ENCODE data around the gene ATOX1.

ATOX1 gene

GRCh38 chr5:151743530-151743929 lies 14.9 kb downstream of the ATOX1 start:
- H3K9me3 ChIP-seq (ENCODE audit: control insufficient read depth, insufficient read depth, low read length), result no peaks in the 10 kb centered on the region
- H3K27ac ChIP-seq (ENCODE audit: low read depth, low read length), result no peak overlapping the region
- peaks cover 3% of the 10 kb centered on the region; the same call in 1 of the 2 replicates for H3F3A ChIP-seq (ENCODE audit: control insufficient read depth, insufficient read depth)
- H3K4me1 ChIP-seq (ENCODE audit: control insufficient read depth, low read length), result no peaks in the 10 kb centered on the region
- no peak overlapping the region for H3K4me2 ChIP-seq (ENCODE audit: low read length)
- H3K4me3 ChIP-seq (ENCODE audit: low read length), result no peak overlapping the region
- TF ChIP-seq CTCF (IDR thresholded peaks at IDR 0.05; ENCODE audit: low read depth, low read length, poor library complexity, severe bottlenecking) (no peak), EZH2phosphoT487 (IDR thresholded peaks at IDR 0.05; ENCODE audit: borderline replicate concordance, low read length) (no peak)
- no peaks in the 10 kb centered on the region for H3K9me2 ChIP-seq (replicated peaks; ENCODE audit: control insufficient read depth, low read length)
- H3K79me2 ChIP-seq (ENCODE audit: control insufficient read depth, low read length), result peaks cover 3% of the 10 kb centered on the region; the same call in 1 of the 2 replicates
- no peaks in the 10 kb centered on the region for H3K27me3 ChIP-seq (ENCODE audit: control insufficient read depth, low read length)
- H3K36me3 ChIP-seq (ENCODE audit: control insufficient read depth, low read length), result peaks cover 42% of the 10 kb centered on the region
- H4K20me1 ChIP-seq (ENCODE audit: control insufficient read depth, insufficient read depth, low read depth, low read length), result no peaks in the 10 kb centered on the region

GRCh38 chr5:151742870-151743294 lies 15.5 kb downstream of the ATOX1 start:
- Histone ChIP-seq H3K27ac (ENCODE audit: low read depth, low read length) (no peak overlapping the region), H3K4me3 (ENCODE audit: low read length) (no peak overlapping the region), H3K79me2 (ENCODE audit: control insufficient read depth, low read length) (no peaks in the 10 kb centered on the region), H3K27me3 (ENCODE audit: control insufficient read depth, low read length) (no peaks in the 10 kb centered on the region), H4K20me1 (ENCODE audit: control insufficient read depth, insufficient read depth, low read depth, low read length) (no peaks in the 10 kb centered on the region), H3K9me2 (replicated peaks; ENCODE audit: control insufficient read depth, low read length) (no peaks in the 10 kb centered on the region), H3K9me3 (ENCODE audit: control insufficient read depth, insufficient read depth, low read length) (no peaks in the 10 kb centered on the region), H3K36me3 (ENCODE audit: control insufficient read depth, low read length) (peaks cover 39% of the 10 kb centered on the region), H3K4me1 (ENCODE audit: control insufficient read depth, low read length) (no peaks in the 10 kb centered on the region), H3K4me2 (ENCODE audit: low read length) (no peak overlapping the region), H3F3A (ENCODE audit: control insufficient read depth, insufficient read depth) (peaks cover 3% of the 10 kb centered on the region; the same call in 1 of the 2 replicates)
- no peak for TF ChIP-seq EZH2phosphoT487 (IDR thresholded peaks at IDR 0.05; ENCODE audit: borderline replicate concordance, low read length)
- TF ChIP-seq CTCF (IDR thresholded peaks at IDR 0.05; ENCODE audit: low read depth, low read length, poor library complexity, severe bottlenecking), result peak; percentile 68

GRCh38 chr5:151741678-151742423 lies 16.6 kb downstream of the ATOX1 start:
- Histone ChIP-seq H3K79me2 (ENCODE audit: control insufficient read depth, low read length) (no peaks in the 10 kb centered on the region), H3K9me2 (replicated peaks; ENCODE audit: control insufficient read depth, low read length) (no peaks in the 10 kb centered on the region), H3K27me3 (ENCODE audit: control insufficient read depth, low read length) (no peaks in the 10 kb centered on the region), H3K36me3 (ENCODE audit: control insufficient read depth, low read length) (peaks cover 39% of the 10 kb centered on the region), H3K4me2 (ENCODE audit: low read length) (no peak overlapping the region), H3K4me1 (ENCODE audit: control insufficient read depth, low read length) (no peaks in the 10 kb centered on the region), H4K20me1 (ENCODE audit: control insufficient read depth, insufficient read depth, low read depth, low read length) (no peaks in the 10 kb centered on the region), H3F3A (ENCODE audit: control insufficient read depth, insufficient read depth) (peaks cover 3% of the 10 kb centered on the region; the same call in 1 of the 2 replicates), H3K4me3 (ENCODE audit: low read length) (no peak overlapping the region), H3K9me3 (ENCODE audit: control insufficient read depth, insufficient read depth, low read length) (no peaks in the 10 kb centered on the region), H3K27ac (ENCODE audit: low read depth, low read length) (no peak overlapping the region)
- TF ChIP-seq EZH2phosphoT487 (IDR thresholded peaks at IDR 0.05; ENCODE audit: borderline replicate concordance, low read length) (no peak), CTCF (IDR thresholded peaks at IDR 0.05; ENCODE audit: low read depth, low read length, poor library complexity, severe bottlenecking) (no peak)

Measured in DOHH2 (cell line).